ENCODE measurements around the gene IGDCC3.

GRCh38 chr15:65383991-65384390 lies 6.2 kb upstream of the IGDCC3 start:
- TF ChIP-seq CTCF (IDR thresholded peaks at IDR 0.05; ENCODE audit: extremely low read depth in 1 of 2, insufficient read depth in 1 of 2, low read depth in 1 of 2, low read length in 2 of 2) (no peak), EZH2 (IDR thresholded peaks at IDR 0.05; ENCODE audit: borderline replicate concordance, low read depth, low read length, severe bottlenecking) (no peak), POLR2A (IDR thresholded peaks at IDR 0.05; ENCODE audit: low read depth, low read length) (no peak), POLR2AphosphoS5 (IDR thresholded peaks at IDR 0.05; ENCODE audit: insufficient read depth, low read depth, low read length) (no peak), GATA2 (IDR thresholded peaks at IDR 0.05; ENCODE audit: insufficient read depth, insufficient read length, low read depth, low read length) (no peak), MAX (IDR thresholded peaks at IDR 0.05; ENCODE audit: insufficient read depth, insufficient read length) (no peak), JUN (IDR thresholded peaks at IDR 0.05; ENCODE audit: borderline replicate concordance, insufficient read depth, insufficient read length, low read depth) (no peak), MYC (IDR thresholded peaks at IDR 0.05; ENCODE audit: low read depth, low read length) (no peak), FOS (IDR thresholded peaks at IDR 0.05; ENCODE audit: borderline replicate concordance, insufficient read depth, low read length) (no peak)
